Dermis microvascular lymphatic vessel endothelial cell (primary cell): ENCODE results near the gene GIPR. TPM values are rescaled to one million over a fixed set of nuclear protein-coding genes. Genes with fewer than 3 reads are reported as not detected.
A peak's percentile ranks its signal among the peaks of the same experiment; 100 is the strongest.
"Not testable (repeated sequence)": the region's sequence is repeated elsewhere in the genome, so short reads cannot be mapped to it uniquely, and the experiment has no call there.

ENCODE experiments used
- DNase-seq, 2 donors: peaks; one replicate each; pipeline versions ENCODE4 v3.0.0 to v3.0.0-alpha.2; 2010; ENCODE audit warnings: low read depth in 2 of 2
- total RNA-seq: library from RNA; depleted of rRNA; stranded (reverse); fragments of >200 nt; gene quantifications from 2 replicates; pipeline ENCODE4 v1.2.1, GENCODE V29; 2014

GIPR gene
- total RNA-seq, 1 donor from 2014 or later: 0.13 TPM

- peak; percentile 93 to 97 for DNase-seq
Measured at GRCh38 chr19:45691516-45692186, 23.6 kb downstream of the GIPR start, which contains the start of gene SNRPD2. TSS of gene SNRPD2 (minus strand) at chr19:45691953. CDS start at chr19:45691888, 65 bp downstream.

GRCh38 chr19:45692187-45693105, 24.4 kb downstream of the GIPR start, which contains the start of gene QPCTL:
TSS of gene QPCTL (plus strand) at chr19:45692666. CDS start at chr19:45692704, 38 bp downstream.
- peak; percentile 100 for DNase-seq

DNA sequence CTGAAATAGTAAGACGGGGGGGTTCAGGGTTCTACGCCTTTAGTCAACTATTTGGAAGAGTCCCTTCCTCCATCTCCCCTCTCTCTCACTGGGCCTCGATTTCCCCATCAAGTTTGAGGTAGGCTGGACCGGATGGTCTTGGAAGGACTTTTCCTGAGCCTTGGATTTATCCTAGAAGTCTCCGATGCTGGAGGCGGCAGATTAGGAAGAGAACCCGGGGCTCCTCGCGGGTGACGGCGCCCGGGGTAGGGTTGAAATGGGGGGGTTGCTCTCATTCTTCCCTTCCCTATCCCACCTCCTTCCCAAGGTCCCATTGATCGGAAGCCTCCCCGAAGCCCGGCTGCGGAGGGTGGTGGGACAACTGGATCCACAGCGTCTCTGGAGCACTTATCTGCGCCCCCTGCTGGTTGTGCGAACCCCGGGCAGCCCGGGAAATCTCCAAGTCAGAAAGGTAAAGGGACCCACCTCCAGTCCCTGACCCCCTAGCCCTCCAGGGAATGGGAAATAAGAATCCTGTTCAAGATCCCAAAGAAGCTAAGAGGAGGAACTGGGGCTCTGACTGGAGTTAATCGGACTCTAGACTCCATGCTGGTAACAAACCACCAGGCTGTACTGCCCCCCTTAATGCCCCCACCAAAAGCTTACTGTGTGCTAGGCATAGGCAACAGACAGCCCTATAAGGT, 25.2 kb downstream of the GIPR start:
- DNase-seq: peak; percentile 50 to 78

DNA sequence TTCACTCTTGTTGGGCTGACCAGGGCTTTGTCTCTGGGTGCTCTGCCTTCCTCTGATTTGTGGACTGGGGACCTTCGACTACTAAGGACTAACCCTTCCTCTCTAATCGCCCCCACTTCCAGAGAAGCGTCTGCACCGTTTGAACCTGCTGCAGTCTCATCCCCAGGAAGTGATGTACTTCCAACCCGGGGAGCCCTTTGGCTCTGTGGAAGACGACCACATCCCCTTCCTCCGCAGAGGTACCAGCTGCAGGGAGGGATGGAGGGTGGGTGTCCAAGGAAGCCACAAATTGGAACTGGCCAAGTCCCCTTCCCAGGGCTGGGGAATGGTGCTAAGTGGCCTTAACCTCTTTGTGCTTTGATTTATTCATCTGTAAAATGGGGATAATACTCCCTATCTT, 33.7 kb downstream of the GIPR start:
- DNase-seq: no peak

GRCh38 chr19:45705115-45705514, 37.1 kb downstream of the GIPR start:
- no peak for DNase-seq

- no peak for DNase-seq
Measured at GRCh38 chr19:45705710-45706415, 37.8 kb downstream of the GIPR start.

- no peak for DNase-seq
Measured at GRCh38 chr19:45710356-45711130, 42.5 kb downstream of the GIPR start.

DNA sequence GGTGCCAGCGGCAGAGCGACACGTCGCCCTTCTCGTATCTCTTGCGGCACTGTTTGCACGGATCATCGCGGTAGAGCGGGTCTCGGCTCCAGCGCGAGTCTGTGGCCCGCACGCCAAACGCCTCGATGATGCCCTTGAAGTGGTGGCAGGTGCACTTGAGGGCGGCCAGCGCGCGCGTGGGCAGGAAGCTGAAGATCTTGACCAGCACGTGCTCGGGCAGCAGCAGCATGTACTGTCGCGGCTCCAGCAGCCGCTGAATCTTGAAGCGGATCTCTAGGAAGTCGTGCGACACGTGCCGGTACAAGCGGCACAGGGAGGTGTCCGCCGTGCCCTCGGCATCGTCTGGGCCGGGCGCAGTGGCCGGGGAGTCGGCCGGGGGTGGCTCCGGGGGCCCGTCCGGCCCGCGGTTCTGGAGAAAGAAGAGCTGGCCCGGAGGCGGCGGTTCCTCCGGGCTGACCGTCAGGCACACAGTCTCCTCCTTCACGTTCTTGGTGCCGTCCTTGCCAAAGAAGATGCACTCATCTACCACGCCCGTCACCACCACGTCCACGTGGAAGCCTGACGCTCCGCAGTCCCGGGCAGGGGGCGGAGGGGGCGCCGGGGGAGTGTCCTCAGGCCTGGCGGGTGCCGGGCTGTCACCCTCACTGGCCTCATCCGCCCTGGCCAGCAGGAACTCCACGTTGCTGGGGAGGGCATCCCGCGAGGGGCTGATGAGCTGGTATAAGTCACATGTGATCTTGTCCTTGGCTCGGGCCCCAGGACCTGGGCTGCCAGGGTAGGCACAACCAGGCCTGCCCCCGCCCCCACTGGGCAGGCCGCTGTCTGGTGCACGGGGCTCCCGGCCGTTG, 44.1 kb downstream of the GIPR start:
- no peak for DNase-seq

DNA sequence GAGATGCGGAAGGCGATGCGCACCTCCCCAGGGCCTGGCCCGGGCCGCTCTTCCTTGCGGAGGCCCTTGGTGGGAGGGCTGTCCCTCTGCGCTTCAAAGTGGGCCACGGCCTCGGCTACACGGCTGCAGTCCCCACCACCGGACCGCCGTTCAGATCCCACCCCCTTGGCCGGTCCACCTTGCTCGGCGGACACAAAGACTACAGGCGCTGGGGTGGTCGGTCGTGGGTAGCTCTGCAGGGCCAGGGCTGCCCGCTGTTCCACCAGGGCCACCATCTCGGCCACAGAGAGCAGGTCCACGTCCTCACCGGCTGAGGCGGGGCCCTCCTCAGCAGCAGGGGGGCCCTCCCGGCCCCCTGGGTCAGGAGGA, 44.7 kb downstream of the GIPR start:
- no peak for DNase-seq

- no peak for DNase-seq
Measured at GRCh38 chr19:45713141-45713540, 45.1 kb downstream of the GIPR start.

GRCh38 chr19:45715139-45715538, 47.1 kb downstream of the GIPR start:
- DNase-seq: no peak

DNA sequence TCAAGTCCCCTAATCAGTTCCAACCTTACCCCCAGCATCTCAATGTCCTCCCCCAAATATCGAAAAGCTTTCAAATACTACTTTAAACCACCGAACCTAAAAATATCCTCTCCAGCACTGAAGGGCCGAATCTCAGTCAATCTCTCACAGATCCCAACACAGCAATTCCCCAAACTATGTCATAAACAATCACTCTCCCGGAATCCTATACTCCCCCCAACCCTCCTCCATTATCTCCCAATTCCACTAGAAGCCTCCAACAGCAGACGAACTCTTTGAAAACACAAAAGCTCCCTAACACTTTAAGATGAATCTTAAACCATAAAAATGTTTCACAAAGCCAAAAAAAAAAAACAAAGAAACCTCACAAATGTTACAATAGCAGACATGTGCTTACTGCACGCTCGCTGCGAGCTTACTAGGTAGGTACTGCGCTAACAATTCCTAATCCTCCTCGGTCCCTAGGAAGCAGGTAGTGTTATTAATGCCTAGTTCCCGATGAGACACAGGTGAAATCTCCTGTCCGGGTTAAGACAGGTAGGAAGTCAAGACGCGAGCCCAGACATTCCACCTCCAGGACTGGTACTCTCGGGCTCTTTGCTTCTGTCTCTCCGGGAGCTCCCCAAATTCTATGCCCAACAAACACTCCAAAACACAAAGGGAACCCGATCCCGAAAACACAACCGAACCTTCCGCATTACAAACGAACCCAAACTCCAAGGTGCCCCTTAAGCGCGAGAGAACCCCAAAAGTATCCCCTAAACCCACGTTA, 48.5 kb downstream of the GIPR start:
- DNase-seq: peak; percentile 22 to 32

DNA sequence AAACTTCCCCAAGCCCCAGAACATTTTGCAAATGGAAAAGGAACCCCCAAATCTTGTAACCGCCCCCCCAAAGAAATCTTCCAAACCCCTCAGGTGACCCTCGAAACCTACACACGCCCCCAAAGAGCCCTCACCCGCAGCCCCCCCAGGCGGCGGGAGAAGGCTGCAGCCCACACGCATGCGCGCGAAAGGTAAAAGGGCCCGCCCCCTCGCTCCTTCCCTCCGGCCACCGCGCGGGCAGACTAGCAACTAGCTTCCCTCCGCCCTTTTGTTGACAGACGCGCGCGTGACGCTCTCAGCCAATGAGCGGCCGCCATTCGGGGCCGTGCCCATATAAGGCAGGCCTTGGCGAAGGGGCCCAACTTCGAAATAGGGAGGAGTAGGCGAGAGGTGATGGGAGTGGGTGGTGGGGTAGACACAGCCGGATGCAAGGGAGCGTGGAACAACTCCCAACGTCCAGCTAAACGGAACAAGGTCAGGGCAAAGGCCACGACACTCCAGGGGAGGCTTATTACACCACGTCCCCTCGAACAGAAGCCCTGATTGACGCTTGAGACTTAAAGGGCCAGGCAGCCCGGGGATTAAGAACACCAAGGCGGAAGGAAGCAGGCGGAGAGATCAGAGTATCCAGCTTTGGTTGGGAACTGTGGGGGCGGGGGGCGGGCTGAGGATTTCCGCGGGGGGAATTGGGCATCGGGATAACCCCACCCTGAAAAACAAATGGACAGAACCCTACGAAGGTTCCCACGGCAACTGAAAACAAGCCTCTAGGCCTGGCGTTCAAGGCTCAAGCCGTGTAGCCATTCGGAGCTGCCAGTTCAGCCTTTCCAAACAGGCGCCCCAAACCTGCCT, 49.3 kb downstream of the GIPR start:
- peak; percentile 99 for DNase-seq

DNA sequence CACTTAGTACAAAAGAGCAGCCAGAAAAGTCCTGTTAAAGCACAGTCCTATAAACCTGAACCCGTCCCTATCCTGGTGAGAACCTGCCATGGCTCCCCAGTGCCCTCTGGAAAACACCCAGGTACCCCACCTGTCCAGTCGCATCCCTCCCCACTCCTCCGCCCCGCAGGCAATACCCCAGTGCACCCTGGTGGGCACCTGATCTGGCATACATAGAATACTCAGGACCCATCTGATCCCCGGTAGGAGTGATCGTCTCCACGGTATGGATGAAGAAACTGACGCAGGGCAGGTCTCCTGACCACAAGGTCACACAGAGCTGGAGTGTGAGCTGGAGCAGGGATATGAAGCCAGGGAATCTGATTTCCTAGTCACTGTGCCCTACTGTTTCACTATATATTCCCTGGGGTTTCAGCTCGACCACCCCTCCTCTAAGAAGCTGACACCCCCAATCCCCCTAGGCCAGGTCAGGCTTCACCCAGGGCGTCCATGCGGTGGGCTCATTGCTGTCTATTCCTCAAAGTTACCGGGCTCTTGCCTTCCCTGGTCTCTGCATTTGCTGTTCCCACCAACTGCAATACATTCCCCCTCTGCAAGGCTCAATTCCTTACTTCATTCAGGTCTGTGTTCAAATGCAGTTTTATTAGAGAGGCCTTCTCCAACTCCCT, 50.1 kb downstream of the GIPR start:
- no peak for DNase-seq

GRCh38 chr19:45720065-45720464, 52.0 kb downstream of the GIPR start:
- not testable (repeated sequence) for DNase-seq

DNA sequence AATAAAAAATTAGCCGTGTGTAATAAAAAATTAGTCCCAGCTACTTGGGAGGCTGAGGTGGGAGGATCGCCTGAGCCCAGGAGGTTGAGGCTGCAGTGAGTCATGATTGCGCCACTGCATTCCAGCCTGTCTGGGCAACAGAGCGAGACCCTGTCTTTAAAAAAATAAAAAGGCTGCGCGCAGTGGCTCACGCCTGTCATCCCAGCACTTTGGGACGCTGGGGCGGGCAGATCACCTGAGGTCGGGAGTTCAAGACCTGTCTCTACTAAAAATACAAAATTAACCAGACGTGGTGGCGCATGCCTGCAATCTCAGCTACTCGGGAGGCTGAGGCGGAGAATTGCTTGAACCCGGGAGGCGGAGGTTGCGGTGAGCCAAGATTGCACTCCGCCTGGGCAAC, 60.7 kb downstream of the GIPR start:
- not testable (repeated sequence) for DNase-seq

GRCh38 chr19:45729800-45730290, 61.8 kb downstream of the GIPR start:
- peak; percentile 21 to 55 for DNase-seq
